Activated CD4-positive, alpha-beta T cell treated with anti-CD3 and anti-CD28 coated beads for 24 hours (primary cell): ENCODE data around the gene EME1.
"Not testable (repeated sequence)": the region's sequence is repeated elsewhere in the genome, so short reads cannot be mapped to it uniquely, and the experiment has no call there.

Source experiments
- DNase-seq, 2 donors: peaks; one replicate each; pipeline ENCODE4 v3.0.0-alpha.2; 2020; ENCODE audit warnings: low read depth in 2 of 2

EME1 gene, protein sequence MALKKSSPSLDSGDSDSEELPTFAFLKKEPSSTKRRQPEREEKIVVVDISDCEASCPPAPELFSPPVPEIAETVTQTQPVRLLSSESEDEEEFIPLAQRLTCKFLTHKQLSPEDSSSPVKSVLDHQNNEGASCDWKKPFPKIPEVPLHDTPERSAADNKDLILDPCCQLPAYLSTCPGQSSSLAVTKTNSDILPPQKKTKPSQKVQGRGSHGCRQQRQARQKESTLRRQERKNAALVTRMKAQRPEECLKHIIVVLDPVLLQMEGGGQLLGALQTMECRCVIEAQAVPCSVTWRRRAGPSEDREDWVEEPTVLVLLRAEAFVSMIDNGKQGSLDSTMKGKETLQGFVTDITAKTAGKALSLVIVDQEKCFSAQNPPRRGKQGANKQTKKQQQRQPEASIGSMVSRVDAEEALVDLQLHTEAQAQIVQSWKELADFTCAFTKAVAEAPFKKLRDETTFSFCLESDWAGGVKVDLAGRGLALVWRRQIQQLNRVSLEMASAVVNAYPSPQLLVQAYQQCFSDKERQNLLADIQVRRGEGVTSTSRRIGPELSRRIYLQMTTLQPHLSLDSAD

DNA sequence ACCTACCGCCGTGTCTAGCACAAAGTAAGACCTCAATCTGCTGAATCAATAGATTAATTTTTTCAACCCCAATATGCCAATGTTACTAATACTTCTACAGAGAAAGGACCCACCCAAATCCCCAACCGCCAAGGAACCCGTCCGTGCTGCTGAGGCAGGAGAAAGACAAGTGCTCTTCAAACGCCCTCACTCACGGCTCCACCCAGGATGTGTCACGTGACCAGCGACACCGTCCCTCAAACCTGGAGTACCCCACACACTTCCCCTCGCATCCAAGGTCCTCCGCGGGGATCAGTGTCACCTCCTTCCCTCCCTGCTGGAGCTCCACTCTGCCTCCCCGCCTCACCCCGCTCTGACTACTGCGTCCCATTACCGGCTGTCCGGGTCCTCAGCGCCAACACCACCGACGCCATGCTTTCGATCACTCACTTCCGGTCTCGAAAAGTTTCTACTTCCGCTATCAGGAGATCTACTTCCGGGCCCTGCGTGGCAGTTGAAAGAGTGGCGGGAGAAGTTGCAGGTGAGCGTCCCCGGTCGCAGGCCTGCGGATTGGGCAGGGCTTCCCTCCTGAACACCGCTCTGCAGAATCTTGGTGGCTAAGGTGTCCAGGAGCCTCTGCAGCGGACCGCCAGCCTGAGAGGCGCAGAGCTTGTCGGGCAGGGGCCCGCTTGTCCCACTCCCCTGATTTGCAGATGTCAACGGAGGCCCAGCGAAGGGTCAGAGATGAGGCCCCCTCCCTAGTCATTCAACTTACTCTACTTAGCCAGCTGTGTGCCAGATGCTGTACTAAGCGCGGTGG lies at the start of gene EME1, which contains the start of gene MRPL27:
TSS of gene EME1 (plus strand) at position 472 of the 799 bp plus-strand sequence. CDS start 1,980 bp downstream, outside the sequence.
TSS of gene MRPL27 (minus strand) at position 427 of the 799 bp plus-strand sequence. CDS start at position 413, 14 bp downstream.
- peak; percentile 69 to 73 for DNase-seq

DNA sequence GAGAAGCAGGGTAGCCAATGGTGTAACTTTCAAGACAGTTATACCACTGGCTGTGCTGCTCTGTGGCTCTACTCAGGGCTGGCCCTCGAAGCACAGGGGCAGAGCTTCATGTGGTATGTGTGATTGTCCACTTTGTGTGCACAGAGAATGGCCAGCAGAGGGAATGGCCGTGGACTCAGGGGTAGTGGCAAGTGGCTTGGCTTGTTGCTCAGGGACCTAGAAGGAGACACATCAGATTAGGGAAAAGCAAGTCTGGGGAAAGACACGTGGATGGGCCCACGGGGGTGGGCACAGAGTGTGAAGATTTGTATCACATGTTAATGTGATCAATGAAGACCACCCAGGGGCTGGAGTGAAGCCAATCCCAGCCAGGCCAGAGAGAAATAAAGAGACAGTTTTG lies 47.1 kb upstream of the EME1 start:
- DNase-seq: no peak

DNA sequence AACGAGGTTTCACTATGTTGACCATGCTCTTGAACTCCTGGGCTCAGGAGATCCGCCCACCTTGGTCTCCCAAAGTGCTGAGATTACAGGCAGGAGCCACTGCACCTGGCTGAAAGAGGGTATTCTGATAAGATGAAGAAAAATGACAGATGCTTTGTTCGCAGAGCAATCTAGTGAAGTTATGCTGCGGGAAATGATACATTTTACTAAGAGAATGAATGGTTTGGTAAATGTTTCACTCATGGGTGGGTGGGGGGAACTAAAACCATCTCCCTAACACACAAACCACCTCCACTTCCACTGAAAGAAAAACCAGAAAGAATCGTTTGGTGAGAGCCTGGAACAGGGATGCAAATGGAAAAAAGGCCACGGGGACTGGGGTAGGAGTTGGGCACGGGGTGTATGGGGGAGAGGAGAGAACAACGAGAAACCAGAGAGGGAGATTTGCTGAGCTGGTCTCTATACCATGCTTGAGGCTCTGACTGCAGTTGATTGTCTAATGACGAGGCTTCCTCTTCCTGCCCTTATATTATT lies 46.1 kb upstream of the EME1 start:
- no peak for DNase-seq

DNA sequence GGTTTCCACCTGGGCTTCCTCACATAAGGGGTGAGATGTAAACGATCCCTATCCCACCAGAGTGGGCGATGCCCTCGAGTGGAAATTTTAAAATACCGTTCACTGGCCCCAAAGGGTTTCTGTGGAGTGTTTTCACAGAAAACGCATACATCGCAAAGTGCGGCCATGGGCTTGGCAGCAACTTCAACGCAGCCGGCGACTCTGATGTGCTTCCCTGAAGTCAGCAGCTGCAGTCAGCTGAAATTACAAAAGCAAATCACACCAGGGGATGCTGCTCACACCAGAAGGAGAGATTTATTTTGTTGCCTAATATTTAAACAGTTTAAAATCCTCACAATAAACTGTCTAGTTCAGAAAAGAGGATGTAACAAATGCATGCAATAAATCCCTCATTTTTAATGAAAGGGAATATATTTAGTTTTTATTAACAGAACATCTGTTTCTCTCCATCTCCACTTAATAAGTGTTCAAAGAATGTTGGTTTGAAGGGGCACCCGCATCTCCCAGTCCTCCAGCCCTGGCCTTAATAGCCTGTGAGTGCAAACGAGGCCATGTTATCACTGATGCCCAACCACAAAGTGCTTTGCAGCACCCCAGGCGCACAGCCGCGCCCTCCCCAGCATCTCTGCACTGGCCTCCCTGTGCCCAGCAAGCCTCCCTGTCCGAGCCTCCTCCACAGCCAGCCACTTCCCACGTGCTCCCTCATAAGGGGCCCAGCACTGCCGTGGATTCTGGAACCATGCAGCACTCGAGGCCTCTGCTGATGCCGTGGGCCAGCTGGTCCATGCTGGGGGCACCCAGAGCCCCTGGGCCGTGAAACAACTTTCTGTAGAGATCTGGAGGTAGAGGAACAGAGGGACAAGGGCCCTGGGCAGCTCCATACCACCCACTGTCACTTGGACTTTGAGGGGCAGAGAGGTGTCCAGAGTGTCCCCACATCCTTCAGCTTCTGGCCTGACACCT lies 44.4 kb upstream of the EME1 start:
- no peak for DNase-seq

DNA sequence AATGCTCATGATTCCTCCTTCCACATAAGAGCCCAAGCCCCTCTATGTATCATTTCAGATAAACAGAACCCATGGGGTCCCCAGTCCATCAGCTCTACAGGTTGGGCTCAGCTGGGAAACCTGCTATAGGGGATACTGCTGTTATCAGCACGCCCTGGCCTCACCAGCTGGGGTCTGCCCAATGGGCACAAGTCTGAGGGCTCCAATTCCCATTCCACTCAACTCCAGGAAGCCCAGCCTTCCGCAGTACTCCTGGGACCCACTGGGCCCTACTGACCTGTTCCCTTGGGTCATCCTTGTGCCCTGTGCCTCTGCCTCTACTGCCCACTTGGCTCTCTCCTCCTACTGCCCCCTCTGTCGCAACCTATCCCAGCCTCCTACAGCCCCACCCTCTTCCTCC lies 43.3 kb upstream of the EME1 start:
- DNase-seq: no peak

DNA sequence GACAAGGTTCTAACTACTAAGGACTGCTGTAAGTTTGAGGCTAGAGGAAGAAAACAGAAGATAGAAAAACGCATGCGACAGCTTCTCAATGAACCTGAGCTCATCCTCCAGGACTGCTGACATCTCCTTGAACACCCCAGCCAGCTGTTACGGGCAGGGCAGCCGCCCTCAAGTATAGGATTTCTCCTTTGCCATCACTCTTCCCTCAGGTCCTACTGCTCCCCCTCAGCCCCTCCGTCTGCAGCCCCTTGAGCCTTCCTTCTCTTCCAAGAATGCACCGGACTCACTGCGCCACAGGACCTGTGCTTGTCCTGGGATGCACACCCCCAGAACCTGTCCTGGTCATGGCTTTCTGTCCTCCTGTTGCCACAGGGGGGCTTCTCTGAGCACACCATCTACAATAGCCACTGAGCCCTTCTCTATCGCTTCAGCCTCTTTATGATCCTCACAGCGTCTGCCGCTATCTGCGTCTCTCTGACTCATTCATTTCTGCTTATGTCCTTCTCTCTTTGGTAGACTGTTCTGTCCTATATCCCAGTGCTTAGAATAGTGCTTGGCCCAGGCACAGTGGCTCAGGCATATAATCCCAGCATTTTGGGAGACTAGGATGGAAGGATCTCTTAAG lies 42.8 kb upstream of the EME1 start:
- DNase-seq: no peak

DNA sequence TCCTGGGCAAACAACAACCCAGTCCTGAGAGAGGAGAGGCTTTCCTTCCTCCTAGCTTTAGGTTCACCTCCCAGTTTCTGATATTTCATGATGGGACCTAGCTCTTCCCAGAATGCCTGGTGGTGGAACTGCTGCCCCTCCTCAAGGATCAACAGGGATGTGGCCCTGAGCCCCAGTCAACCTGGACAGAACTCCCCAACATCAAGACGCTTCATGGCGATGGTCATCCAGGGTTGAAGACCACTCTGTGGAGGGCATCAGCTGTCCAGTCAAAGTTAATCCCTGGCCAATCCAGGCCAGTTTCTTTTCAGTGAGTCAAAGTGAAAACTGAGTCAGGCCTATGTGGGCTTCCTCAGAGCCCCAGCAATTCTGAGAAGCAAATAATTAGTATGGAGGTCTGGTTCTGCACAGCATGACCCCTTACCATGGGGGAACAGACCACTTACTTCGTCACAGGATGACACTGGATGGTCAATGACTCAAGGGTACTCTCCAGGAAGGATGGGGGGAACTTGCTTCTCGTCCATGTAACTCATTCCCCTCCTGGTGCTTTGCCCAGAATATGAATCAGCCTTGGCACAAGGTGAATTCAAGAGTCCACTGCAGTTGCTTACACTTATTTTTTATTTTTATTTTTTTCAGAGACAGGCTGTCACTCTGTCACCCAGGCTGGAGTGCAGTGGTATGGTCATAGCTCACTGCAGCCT lies 41.8 kb upstream of the EME1 start:
- DNase-seq: no peak

DNA sequence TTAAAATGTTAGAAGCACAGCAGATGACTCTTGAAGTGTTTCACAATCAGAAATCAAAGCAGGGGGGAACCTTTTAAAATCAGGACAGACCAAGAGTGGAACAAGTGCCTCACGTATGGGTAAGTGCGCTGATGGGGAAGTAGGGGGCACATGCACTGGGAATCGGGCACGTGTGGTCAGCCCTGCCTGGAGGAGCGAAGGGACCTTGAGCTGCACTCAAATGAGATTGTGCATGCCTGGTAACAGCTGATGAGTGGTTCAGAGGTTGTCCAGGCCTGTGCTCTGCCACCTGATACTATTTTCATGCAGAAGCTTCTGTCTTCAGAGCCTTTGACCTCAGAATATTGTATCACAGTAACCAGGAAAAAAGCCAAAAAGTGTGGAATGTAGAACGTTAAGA lies 40.8 kb upstream of the EME1 start:
- no peak for DNase-seq

DNA sequence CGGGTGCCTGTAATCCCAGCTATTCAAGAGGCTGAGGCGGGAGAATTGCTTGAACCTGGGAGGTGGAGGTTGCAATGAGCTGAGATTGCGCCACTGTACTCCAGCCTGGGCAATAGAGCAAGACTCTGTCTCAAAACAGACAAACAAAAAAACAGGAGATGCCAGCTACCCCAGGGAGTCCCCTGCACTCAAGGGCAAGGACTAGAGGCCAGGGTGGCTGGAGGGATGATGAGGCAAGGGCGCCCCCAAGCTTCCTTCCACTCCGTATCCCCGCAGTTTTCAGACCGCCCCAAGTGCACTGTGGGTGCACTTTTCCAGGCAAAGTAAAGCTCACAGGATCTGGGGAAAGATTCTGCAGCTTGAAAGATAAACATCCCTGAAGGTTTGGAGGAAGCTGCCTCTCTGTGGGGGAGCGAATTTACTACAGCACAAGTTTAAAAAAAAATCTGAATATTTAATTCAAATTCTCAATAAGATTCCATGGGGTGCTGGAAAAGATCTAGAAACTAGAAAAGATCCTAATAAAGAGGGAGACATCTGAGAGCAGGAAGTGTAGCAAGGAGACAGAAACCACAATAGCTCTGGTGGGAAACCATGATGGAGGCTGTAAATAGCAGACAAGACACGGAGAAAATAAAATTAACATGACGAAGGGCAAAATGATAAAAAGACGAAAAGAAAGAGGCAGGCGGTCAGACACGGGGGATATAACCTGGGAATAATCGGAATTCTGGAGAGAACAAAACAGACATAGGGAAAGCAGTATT lies 39.6 kb upstream of the EME1 start:
- not testable (repeated sequence) for DNase-seq

DNA sequence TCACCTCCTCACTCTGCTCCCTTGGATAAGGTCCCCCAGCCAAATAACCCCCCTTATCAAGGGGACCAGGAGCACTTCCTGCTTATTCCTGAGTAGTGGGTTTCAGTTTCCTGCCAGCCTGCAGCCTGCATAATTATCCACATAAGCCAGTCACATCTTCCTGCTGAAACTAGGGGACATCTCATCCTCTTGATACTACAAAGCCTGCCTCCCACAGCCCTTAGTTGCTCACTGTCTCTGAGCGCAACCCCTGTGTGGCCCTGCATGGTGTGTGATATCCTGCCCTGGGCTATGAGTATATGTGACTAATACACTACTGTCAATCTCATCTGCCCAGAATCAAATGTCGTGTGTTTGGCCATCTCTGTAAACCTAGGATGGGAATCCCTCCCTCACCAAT lies 35.1 kb upstream of the EME1 start:
- no peak for DNase-seq

DNA sequence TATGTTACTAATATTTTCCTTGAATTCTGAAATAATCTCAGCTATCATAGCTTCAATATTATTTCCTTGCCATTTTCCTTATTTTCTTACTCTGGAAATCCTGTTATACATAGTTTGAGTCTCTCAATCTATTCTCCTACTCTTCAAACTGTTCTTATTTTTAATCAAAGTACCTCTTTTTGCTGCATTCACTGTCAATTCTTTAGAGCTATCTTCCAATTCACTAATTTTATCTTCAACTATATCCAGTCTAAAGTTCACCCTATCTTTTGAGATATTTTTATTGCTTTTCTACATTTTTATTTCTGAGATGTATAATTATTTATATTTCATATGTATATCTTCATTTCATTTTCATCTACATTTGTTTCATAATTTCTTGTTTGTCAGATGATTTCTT lies 34.4 kb upstream of the EME1 start:
- no peak for DNase-seq

DNA sequence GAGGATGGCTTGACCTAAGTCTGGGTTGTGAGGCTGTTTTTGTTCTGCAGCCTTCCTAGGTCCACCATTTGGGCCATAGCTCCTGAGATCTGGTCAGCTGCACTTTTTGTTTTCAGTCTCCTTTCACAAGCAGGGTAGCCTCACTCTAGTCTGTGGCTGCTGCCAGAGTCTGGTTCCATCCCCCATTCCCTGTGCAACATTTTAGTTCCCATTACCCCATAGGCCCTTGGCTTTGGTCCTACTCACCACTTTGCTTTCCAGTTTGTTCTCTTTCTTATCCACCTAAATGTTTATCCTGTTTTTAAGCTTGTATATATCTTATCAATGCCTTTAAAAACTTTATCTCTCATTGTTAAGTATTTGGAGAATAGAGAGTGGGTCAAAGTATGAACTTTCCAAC lies 33.6 kb upstream of the EME1 start:
- no peak for DNase-seq

DNA sequence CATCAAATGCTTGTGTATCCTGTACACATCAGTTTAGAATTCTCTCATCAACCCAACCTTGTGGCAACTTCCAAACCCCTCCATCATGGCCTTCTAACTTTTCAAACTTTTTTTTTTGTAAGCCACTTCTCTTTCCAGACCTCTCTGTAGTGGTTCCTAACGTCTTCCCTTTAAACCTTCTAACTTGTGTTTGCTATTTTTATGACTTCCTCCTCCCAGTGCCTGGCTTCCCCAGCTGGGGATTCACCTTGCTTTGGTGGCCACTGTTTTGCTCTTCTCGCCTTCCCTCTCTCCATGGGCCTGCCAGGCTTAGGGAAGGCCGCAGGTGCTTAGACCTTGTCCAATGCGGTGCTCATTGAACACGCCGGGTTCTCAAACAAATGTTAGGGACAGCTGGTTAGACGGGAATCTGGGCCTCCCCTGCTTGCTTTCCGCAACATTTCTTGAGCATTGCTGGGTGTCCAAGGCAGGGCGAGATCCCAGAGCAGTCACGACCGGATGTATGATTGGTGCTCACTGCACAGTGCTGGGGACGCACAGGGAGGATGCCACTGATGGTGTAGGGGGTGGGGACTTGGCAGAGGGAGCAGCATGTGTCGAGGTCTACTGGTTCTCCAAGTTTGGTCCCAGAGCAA lies 28.2 kb upstream of the EME1 start:
- no peak for DNase-seq

DNA sequence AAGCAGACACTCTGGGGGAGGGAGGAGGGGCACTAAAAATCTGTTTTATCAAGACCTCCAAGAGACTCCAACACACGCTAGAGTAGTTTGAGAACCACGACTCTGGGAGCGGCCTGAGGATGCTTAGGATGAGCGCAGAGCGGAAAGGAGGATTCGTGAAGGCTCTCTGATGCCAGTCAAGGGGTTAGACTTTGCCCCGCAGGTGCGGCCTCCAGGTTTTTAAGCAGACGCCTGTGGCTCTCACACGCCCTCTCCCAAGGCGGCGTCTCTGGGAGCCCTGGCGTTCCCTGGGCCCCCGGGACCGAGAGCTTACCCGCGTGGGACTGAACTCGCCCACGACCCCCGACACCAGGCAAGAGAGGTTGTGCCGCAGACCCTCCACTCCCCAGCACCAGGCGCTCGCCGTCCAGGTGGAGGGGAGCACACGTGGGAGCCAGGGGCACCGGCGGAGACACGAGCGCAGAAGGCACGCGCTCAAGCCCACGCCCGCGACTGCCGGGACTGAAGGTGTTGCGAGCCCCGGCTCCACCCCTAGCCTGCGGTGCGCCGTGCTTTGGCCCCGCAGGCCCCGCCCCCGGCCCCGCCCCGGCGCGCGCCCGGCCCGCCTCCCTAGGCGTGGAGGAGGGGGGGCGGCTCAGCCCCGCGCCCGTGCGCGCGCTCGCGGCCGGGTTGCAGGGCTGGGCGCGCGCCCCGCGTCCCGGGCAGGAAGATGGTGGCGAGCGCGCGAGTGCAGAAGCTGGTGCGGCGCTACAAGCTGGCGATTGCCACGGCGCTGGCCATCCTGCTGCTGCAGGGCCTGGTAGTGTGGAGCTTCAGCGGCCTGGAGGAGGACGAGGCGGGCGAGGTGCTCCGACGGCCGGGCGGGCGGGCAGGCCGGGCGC lies 27.4 kb upstream of the EME1 start, which contains the start of gene XYLT2:
TSS of gene XYLT2 (plus strand) at position 695 of the 881 bp plus-strand sequence. CDS start at position 710, 15 bp downstream.
- peak; percentile 86 to 89 for DNase-seq

DNA sequence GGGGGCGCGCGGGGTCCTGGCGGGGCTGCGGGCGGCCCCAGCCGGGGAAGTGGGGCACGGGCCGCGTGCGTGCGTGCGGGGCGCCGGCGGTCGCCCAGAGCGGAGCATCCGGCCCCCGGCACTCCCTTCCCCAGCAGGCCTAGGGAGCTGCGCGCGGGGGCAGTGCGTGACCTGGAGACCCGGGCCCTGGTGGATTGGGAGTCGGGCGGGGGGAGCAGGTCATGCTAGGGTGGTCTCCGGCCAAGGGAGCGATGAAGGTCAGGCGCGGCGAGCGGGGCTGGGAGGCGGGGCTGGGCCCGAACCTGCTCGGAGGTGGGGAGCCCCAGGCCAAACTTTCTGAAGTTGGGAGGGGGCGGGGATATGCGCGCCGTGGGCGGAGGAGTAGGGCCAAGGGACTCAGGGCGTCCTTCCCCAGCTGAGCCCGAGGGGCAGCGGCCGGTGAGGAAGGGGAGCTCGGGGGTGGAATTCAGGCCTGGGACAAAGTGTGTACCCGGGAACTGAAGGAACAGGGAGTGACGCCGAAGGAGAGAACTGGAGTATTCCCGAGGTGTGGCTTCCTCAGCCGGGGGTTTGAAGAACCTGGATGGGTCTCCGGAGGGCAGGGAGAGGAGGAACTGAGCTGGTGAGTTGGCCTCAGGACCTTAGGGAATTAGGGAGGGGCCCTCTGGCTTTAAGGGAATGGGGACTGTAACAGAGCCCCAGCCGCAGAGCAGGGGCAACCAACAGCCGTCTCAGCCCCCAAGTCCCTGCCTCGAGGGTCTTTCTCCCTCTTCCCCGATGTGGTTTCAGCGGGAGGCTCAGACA lies 26.5 kb upstream of the EME1 start:
- peak; percentile 15 to 48 for DNase-seq

DNA sequence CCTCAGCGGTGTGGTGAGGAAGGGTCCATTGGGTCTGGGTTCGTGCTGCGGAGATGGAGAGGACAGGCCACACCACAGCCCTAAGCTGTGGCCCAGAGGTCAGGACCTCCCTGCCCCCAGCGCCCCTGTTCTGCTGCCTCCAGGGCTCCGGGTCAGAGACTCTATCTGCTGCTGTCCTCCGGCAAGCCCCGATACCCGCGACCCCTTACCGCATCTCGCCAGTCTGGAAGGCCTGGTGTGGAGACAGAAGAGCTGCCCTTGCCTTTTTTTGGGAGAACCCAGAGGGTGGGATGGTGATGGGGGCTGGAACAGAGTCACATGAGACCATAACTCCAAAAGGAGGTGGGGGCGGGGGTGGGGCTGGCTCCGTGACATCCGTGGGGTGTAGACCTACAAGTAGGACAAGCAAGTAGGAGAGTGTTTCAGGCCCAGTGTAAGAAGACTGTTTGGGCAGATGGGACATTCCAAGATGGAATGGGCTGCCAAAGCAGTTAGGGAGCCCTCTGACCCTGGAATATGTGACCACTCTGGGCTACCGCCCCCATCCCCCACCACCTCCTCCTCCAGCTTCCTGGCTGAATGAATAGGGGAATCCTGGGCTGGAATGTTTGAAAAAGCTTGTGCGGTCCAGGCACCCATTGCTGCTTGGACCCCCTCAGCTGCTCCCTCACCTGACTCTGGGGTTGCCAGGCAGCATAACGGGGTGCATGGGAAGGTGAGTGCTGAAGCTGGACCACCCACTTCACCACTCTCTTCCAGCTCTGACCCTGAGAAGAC lies 25.7 kb upstream of the EME1 start:
- DNase-seq: no peak
